ENCODE data around the gene SLC7A8.

DNA sequence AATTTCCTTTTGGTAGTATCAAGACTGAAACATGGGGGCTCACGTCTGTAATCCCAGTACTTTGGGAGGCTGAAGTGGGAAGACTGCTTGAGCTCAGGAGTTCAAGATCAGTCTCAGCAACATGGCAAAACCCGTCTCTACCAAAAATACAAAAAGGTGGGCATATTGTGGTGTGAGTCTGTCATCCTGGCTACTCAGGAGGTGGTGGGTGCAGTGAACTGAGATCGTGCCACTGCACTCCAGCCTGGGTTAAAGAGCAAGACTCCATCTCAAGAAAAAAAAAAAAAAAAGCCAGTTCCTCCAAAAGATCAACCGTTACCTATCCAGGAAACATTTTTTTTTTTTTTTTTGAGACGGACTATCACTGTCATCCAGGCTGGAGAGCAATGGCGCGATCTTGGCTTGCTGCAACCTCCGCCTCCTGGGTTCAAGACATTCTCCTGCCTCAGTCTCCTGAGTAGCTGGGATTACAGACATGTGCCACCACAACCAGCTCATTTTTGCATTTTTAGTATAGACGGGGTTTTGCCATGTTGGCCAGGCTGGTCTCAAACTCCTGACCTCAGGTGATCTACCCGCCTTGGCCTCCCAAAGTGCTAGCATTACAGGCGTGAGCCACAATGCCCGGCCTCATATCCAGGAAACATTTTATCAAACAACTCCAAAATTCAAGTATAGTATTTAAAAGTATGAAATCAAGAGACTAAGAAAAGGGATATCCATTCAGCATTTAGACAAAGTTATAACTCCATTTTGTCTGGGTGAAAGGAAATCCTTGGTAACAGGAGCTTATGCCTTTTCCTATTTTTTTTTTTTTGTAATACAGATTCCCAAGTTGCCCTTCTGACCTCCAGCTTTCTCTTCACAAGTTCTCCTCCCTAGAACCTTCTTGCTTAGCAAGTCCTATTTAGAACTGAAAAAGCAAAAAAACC is 91.9 kb downstream of the SLC7A8 start:
- TF ChIP-seq, protein P1, sequence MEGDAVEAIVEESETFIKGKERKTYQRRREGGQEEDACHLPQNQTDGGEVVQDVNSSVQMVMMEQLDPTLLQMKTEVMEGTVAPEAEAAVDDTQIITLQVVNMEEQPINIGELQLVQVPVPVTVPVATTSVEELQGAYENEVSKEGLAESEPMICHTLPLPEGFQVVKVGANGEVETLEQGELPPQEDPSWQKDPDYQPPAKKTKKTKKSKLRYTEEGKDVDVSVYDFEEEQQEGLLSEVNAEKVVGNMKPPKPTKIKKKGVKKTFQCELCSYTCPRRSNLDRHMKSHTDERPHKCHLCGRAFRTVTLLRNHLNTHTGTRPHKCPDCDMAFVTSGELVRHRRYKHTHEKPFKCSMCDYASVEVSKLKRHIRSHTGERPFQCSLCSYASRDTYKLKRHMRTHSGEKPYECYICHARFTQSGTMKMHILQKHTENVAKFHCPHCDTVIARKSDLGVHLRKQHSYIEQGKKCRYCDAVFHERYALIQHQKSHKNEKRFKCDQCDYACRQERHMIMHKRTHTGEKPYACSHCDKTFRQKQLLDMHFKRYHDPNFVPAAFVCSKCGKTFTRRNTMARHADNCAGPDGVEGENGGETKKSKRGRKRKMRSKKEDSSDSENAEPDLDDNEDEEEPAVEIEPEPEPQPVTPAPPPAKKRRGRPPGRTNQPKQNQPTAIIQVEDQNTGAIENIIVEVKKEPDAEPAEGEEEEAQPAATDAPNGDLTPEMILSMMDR (IDR thresholded peaks at IDR 0.05): no peak
- no peak for TF ChIP-seq EZH2 (IDR thresholded peaks at IDR 0.05)

All from neural progenitor cell (in vitro differentiated cells).